C4-2B (cell line): ENCODE measurements around the gene ITGAX.
"Not testable (repeated sequence)": the region's sequence is repeated elsewhere in the genome, so short reads cannot be mapped to it uniquely, and the experiment has no call there.

Experiments
- H3K27ac ChIP-seq: fragments of 450-650 bp; 2 replicates; pipeline ENCODE4 v1.5.1; 2017
- CTCF ChIP-seq: fragments of 450-650 bp; conservative IDR thresholded peaks from 2 replicates; pipeline ENCODE4 v1.5.1; 2017; ENCODE audit warnings: mild to moderate bottlenecking
- ZFX ChIP-seq: fragments of 450-650 bp; IDR thresholded peaks from 2 replicates; pipeline ENCODE4 v1.6.1; 2017

Gene ITGAX

GRCh38 chr16:31333686-31334649 is 21.0 kb upstream of the ITGAX start:
- TF ChIP-seq ZFX (no peak), CTCF (no peak; the same call in 1 of the 2 replicates)
- H3K27ac ChIP-seq: no peak overlapping the region

GRCh38 chr16:31334934-31335333 is 20.0 kb upstream of the ITGAX start:
- H3K27ac ChIP-seq: no peak overlapping the region
- TF ChIP-seq ZFX (no peak), CTCF (no peak)

GRCh38 chr16:31335431-31335830 is 19.5 kb upstream of the ITGAX start:
- TF ChIP-seq ZFX: no peak
- no peak for TF ChIP-seq CTCF

GRCh38 chr16:31338166-31338685 is 16.8 kb upstream of the ITGAX start:
- not testable (repeated sequence) for H3K27ac ChIP-seq

More at GRCh38 chr16:31335431-31335830, 19.5 kb upstream of the ITGAX start:
- no peak overlapping the region for H3K27ac ChIP-seq

GRCh38 chr16:31344712-31345111 is 10.3 kb upstream of the ITGAX start:
- H3K27ac ChIP-seq: no peak overlapping the region
- TF ChIP-seq CTCF (no peak), ZFX (no peak)

GRCh38 chr16:31347445-31347844 is 7.5 kb upstream of the ITGAX start:
- H3K27ac ChIP-seq: no peak overlapping the region
- TF ChIP-seq ZFX (no peak), CTCF (no peak)

- no peak overlapping the region for H3K27ac ChIP-seq
- TF ChIP-seq ZFX (no peak), CTCF (no peak)
These were observed 6.4 kb upstream of the ITGAX start for GRCh38 chr16:31348579-31348978.
